HUES64 (cell line): ENCODE measurements around the gene LRP8.
"Not testable (repeated sequence)": the region's sequence is repeated elsewhere in the genome, so short reads cannot be mapped to it uniquely, and the experiment has no call there.

Experiments used
- H3K27ac ChIP-seq: 2 replicates; pipeline ENCODE4 v1.7.0; 2013; ENCODE audit warnings: low read depth, low read length, inconsistent platforms
- H3K27me3 ChIP-seq: 2 replicates; pipeline ENCODE4 v1.6.1; 2013; ENCODE audit warnings: mild to moderate bottlenecking, low read length; ENCODE audit not compliant: insufficient read depth
- H3K36me3 ChIP-seq: 2 replicates; pipeline ENCODE4 v1.6.1; 2013; ENCODE audit warnings: mild to moderate bottlenecking, low read length; ENCODE audit not compliant: insufficient read depth
- H3K4me1 ChIP-seq: 2 replicates; pipeline ENCODE4 v1.6.1; 2013; ENCODE audit warnings: mild to moderate bottlenecking, low read length, moderate library complexity; ENCODE audit not compliant: insufficient read depth
- H3K4me3 ChIP-seq: 2 replicates; pipeline ENCODE4 v1.5.1; 2013; ENCODE audit warnings: mild to moderate bottlenecking, low read length, moderate library complexity
- H3K9ac ChIP-seq: 2 replicates; pipeline ENCODE4 v1.6.1; 2013; ENCODE audit warnings: mild to moderate bottlenecking, low read depth, low read length
- H3K9me3 ChIP-seq: 2 replicates; pipeline ENCODE4 v1.6.1; 2013; ENCODE audit warnings: low read depth, low read length; ENCODE audit not compliant: insufficient read depth
- WGBS: fragments of 150-250, 120-280 bp; methylation state at CpG from one replicate; pipeline ENCODE4 v1.1.7; 2013; ENCODE audit warnings: missing lambda C conversion rate; 5-methylcytosine and 5-hydroxymethylcytosine counted together

Gene LRP8

GRCh38 chr1:53288002-53288789, 39.7 kb downstream of the LRP8 start:
- H3K27me3 ChIP-seq = no peaks in the 10 kb centered on the region
- H3K36me3 ChIP-seq = peaks cover 54% of the 10 kb centered on the region
- no peaks in the 10 kb centered on the region for H3K9me3 ChIP-seq
- H3K4me3 ChIP-seq = no peak overlapping the region
- WGBS = 67% methylated on average over 16 of the region's 18 CpGs
- H3K27ac ChIP-seq = no peak overlapping the region; the same call in 1 of the 2 replicates
- H3K4me1 ChIP-seq = peaks cover 22% of the 10 kb centered on the region
- peak overlapping the region; percentile 57; the same call in 1 of the 2 replicates for H3K9ac ChIP-seq

- no peak overlapping the region for H3K4me3 ChIP-seq
- H3K4me1 ChIP-seq = peaks cover 22% of the 10 kb centered on the region
- H3K36me3 ChIP-seq = peaks cover 63% of the 10 kb centered on the region
- H3K27ac ChIP-seq = no peak overlapping the region
- WGBS = 84% methylated on average over 4 of the region's 4 CpGs
- no peaks in the 10 kb centered on the region for H3K9me3 ChIP-seq
- H3K27me3 ChIP-seq = no peaks in the 10 kb centered on the region
- H3K9ac ChIP-seq = no peak overlapping the region
Observed at GRCh38 chr1:53286955-53287354, 40.9 kb downstream of the LRP8 start.

- Histone ChIP-seq H3K9me3 (no peaks in the 10 kb centered on the region), H3K27ac (no peak overlapping the region), H3K4me3 (no peak overlapping the region), H3K9ac (no peak overlapping the region), H3K27me3 (no peaks in the 10 kb centered on the region), H3K36me3 (peaks cover 70% of the 10 kb centered on the region), H3K4me1 (peaks cover 22% of the 10 kb centered on the region)
- 80% methylated on average over 8 of the region's 8 CpGs for WGBS
Observed at GRCh38 chr1:53285969-53286760, 41.7 kb downstream of the LRP8 start.

DNA sequence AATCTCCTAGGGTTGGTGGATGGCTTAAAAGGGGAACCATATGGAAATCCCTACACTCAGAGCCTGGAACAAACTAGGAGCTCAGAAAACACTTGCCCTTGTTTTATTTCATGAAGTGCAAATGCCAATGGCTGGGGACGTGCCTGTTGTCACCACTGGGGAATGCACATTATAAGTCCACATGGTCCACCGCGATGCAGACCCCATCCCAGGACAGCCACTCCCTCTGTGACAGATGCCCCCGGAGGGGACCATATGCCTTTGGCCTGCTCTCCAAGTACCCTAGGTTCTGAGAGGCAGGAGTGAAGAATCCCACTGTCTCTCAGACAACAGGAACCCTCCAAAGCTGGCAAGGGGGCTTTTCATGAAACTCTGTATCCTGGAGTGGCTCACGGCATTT, 42.3 kb downstream of the LRP8 start:
- Histone ChIP-seq H3K9me3 (no peaks in the 10 kb centered on the region), H3K27me3 (no peaks in the 10 kb centered on the region), H3K4me3 (no peak overlapping the region), H3K9ac (no peak overlapping the region), H3K27ac (no peak overlapping the region), H3K4me1 (peaks cover 22% of the 10 kb centered on the region), H3K36me3 (peaks cover 76% of the 10 kb centered on the region)
- 74% methylated on average over 5 of the region's 5 CpGs for WGBS

GRCh38 chr1:53284224-53285020, 43.4 kb downstream of the LRP8 start:
- WGBS = 92% methylated on average over 7 of the region's 8 CpGs
- Histone ChIP-seq H3K9me3 (no peaks in the 10 kb centered on the region), H3K9ac (no peak overlapping the region), H3K4me1 (peaks cover 22% of the 10 kb centered on the region), H3K36me3 (peaks cover 82% of the 10 kb centered on the region), H3K27ac (no peak overlapping the region), H3K27me3 (no peaks in the 10 kb centered on the region), H3K4me3 (no peak overlapping the region)

DNA sequence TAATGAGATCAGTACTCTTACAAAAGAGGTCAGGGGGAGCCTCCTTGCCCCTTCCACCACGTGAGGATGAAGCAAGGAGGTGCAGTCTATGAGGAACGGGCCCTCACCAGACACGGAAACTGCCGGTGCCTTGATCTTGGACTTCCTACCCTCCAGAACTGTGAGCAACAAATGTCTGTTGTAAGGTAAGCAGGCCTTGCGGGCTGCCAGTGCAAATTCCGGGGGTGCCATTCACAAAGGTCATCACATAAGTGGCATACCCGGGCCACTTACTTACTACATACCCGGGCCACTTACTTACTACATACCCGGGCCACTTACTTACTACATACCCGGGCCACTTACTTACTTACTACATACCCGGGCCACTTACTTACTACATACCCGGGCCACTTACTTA, 44.7 kb downstream of the LRP8 start:
- not testable (repeated sequence) for H3K9me3 ChIP-seq, H3K27me3 ChIP-seq, H3K9ac ChIP-seq, H3K4me3 ChIP-seq, H3K27ac ChIP-seq
- Histone ChIP-seq H3K36me3 (peaks cover 77% of the 10 kb centered on the region), H3K4me1 (peaks cover 11% of the 10 kb centered on the region)
- WGBS = 97% methylated on average over 10 of the region's 12 CpGs

GRCh38 chr1:53281133-53281532, 46.7 kb downstream of the LRP8 start:
- H3K36me3 ChIP-seq = peaks cover 74% of the 10 kb centered on the region

DNA sequence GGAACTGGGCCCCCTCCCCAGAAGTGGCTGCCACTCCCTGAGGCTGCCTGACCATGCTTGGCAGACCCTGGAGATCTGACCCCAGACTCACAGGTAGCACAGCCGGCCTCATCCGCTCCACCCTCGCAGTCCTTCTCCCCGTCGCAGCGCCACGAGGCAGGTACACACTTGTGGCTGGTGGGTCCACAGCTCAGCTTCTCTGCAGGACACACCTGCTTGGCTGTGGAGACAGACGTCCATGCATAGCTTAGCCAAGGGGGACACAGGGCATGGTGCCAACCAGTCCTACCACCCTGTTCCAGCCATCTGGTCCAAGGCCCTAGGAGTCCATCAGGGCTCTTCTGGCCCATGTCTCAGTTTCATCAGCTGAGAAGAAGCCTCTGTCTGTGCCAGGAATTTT, 47.4 kb downstream of the LRP8 start:
- Histone ChIP-seq H3K9ac (no peak overlapping the region), H3K4me3 (no peak overlapping the region), H3K27ac (no peak overlapping the region), H3K27me3 (no peaks in the 10 kb centered on the region), H3K36me3 (peaks cover 74% of the 10 kb centered on the region), H3K4me1 (no peaks in the 10 kb centered on the region), H3K9me3 (no peaks in the 10 kb centered on the region)
- WGBS = 95% methylated on average over 8 of the region's 8 CpGs

More at GRCh38 chr1:53281133-53281532, 46.7 kb downstream of the LRP8 start:
- Histone ChIP-seq H3K27ac (no peak overlapping the region), H3K4me3 (no peak overlapping the region), H3K27me3 (no peaks in the 10 kb centered on the region), H3K9me3 (no peaks in the 10 kb centered on the region), H3K9ac (no peak overlapping the region), H3K4me1 (no peaks in the 10 kb centered on the region)
- 93% methylated on average over 9 of the region's 9 CpGs for WGBS

DNA sequence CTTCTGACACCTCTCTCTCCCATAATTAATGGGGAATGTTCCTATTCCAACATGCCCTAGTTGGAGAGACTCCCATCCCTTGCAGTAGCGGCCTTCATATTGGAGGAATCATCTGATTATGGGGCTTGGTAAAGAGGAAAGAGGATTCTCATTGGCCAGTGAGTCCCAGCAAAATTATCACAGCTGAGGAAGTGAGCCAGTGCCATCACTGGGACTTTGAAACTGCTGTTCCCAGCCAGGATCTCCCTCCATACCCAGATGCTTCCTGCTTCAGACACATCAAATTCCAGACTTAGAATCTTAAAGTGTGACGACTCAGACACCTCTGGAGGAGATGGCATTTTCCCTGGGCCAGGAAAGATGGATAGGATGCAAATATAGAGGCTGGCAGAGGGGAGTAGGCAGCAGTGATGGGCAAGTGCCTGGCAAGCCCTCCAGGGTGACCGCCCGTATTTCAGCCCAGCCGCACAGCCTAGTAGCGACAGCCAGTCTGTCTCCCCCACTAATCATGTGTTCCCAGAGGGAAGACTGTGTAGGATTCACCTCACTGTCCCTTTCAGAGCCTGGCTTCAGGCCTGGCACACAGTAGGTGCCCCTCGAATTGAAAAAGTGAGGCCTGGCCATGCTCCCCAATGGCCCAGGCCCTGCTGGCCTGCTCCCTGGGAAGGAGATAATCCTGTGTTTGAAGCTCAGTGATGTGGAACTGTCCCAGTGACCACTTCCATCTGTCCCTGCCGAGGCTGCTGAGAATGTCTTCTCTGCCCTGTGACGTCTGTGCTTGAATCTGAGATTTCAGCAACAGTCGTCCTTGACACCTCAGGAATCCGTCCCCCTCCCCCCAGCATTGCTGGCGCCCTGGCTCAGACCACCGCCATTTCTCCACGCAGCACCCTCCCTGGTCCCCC, 48.3 kb downstream of the LRP8 start:
- Histone ChIP-seq H3K9ac (no peak overlapping the region), H3K4me3 (no peak overlapping the region), H3K9me3 (no peaks in the 10 kb centered on the region), H3K36me3 (peaks cover 74% of the 10 kb centered on the region), H3K27ac (no peak overlapping the region), H3K4me1 (no peaks in the 10 kb centered on the region), H3K27me3 (no peaks in the 10 kb centered on the region)
- 87% methylated on average over 14 of the region's 14 CpGs for WGBS

DNA sequence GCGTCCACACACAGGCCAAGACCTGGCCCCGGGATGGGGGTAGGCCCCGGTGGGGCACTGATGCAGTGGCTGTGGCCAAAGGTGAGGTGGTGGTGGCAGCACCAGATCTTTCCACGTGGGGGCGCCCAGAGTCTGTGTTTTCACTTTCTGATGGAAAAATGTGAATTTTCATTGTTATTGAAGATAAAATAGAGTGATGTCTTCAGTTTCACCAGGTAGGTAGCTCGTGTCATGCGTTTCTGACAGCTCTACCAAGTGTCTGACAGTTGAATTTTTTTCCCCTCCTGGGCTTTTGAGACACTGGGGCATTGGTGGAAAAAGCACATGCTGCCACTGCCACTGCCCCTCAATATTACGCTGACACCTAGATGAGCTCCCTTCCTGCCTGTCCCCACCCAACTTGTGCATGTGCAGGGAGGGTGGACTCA, 49.6 kb downstream of the LRP8 start:
- Histone ChIP-seq H3K36me3 (peaks cover 82% of the 10 kb centered on the region), H3K27ac (no peak overlapping the region), H3K4me1 (no peaks in the 10 kb centered on the region), H3K9me3 (no peaks in the 10 kb centered on the region), H3K27me3 (no peaks in the 10 kb centered on the region), H3K4me3 (no peak overlapping the region), H3K9ac (no peak overlapping the region)
- 53% methylated on average over 7 of the region's 8 CpGs for WGBS
